NB4 (cell line): Measurements from ENCODE around the gene PRL.

Experiments
- DNase-seq: peaks from one replicate; pipeline ENCODE4 v3.0.0; 2010; ENCODE audit warnings: low read depth
- H3K4me3 ChIP-seq: one replicate; pipeline ENCODE4 v1.5.1; 2011; ENCODE audit warnings: mild to moderate bottlenecking, low read depth, low read length, moderate library complexity
- MYC ChIP-seq: IDR thresholded peaks from 2 replicates; pipeline ENCODE4 v1.6.1; 2011; ENCODE audit warnings: low read depth, low read length
- POLR2A ChIP-seq: IDR thresholded peaks from 2 replicates; pipeline ENCODE4 v1.6.1; 2011; ENCODE audit warnings: mild to moderate bottlenecking; ENCODE audit not compliant: insufficient read length; ENCODE audit errors: extremely low read depth
- TF ChIP-seq, protein P1 (sequence below): IDR thresholded peaks from one replicate; pipeline ENCODE4 v1.5.1; 2012; ENCODE audit warnings: low read depth, low read length
- TF ChIP-seq, protein P2 (sequence below): IDR thresholded peaks from 2 replicates; pipeline ENCODE4 v1.6.1; 2011; ENCODE audit warnings: low read depth, low read length

The PRL gene

DNA sequence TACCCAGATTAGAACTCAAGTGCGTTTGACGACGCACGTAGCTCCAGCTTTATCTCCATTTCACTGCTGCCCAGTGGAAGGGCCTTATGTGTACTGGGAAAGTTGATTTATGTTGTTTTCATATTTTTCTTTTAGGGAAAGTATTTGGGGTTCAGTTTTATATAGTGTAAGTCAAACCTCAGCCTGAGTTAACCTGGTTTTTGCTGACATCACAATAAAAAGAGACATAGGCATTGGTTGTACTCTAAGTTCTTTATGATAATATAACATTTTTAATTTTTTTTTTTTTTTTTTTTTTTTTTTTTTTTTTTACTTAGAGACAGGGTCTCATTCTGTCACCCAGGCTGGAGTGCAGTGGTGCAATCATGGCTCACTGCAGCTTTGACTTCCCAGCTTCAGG is 34.1 kb upstream of the PRL start:
- TF ChIP-seq, protein P1, sequence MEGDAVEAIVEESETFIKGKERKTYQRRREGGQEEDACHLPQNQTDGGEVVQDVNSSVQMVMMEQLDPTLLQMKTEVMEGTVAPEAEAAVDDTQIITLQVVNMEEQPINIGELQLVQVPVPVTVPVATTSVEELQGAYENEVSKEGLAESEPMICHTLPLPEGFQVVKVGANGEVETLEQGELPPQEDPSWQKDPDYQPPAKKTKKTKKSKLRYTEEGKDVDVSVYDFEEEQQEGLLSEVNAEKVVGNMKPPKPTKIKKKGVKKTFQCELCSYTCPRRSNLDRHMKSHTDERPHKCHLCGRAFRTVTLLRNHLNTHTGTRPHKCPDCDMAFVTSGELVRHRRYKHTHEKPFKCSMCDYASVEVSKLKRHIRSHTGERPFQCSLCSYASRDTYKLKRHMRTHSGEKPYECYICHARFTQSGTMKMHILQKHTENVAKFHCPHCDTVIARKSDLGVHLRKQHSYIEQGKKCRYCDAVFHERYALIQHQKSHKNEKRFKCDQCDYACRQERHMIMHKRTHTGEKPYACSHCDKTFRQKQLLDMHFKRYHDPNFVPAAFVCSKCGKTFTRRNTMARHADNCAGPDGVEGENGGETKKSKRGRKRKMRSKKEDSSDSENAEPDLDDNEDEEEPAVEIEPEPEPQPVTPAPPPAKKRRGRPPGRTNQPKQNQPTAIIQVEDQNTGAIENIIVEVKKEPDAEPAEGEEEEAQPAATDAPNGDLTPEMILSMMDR: no peak
- TF ChIP-seq, protein P2, sequence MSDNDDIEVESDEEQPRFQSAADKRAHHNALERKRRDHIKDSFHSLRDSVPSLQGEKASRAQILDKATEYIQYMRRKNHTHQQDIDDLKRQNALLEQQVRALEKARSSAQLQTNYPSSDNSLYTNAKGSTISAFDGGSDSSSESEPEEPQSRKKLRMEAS: no peak
- TF ChIP-seq MYC: no peak
- no peak for TF ChIP-seq POLR2A
- no peak for DNase-seq
- no peak overlapping the region for H3K4me3 ChIP-seq

DNA sequence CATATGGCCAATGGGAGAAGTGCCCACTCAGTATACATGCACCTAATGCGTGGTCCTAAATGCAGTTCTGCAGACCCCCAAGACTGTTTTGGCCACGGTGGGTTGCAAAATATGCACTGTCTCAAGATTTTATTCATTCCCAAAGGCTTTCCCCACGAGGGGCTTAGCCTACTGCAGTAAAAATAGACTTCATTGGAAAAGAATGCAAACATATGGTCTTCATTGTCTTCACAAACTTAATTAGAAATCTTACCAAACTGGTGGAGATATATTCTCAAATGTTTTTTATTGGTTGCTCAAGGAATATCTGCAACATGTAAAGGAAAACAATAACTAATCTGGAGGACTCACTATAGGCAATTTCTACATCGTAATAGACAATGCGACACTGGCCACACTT is 31.6 kb upstream of the PRL start:
- DNase-seq: no peak
- no peak overlapping the region for H3K4me3 ChIP-seq
- TF ChIP-seq MYC: no peak
- TF ChIP-seq, protein P2: no peak
- TF ChIP-seq, protein P1: no peak
- no peak for TF ChIP-seq POLR2A

DNA sequence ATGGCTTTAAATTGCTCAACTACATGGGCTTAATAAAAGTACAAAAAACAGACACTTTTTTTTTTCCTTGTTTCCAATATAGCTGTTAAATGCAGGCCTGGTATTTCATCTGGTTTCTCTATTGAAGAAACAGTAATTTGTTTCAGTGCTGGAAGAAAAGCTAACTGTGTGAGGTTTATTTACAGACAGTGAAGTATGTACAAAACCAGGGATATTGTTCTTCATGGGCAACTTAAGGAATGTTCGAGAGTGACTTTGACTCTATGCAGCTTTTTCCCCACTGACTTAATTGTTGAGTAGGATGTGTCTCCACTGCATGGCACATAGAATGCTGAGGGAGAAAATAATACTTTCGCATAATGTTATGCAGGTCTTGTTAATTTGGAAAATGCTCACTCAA is 31.0 kb upstream of the PRL start:
- H3K4me3 ChIP-seq: no peak overlapping the region

DNA sequence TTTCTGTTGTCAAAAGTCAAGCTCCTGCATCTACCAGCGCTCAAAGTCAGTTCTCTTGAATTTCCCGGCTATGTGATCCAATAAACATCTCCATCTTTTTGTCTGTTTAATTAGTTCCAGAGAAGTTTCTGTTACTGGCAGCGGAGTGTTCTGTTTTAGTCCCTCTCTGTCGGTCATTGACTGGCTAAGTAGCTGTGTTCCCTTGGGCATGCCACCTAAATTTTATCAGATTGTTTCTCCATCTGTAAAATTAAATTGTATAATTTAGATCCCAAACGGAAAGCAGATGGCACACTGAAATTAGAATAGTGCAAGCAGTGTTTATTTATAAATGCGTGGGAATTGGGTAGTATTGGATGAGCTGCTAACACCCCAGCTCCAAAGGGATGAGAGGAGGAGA is 29.7 kb upstream of the PRL start:
- no peak for DNase-seq
- TF ChIP-seq POLR2A (no peak), MYC (no peak)
- TF ChIP-seq, protein P2: no peak
- TF ChIP-seq, protein P1: no peak
- H3K4me3 ChIP-seq: no peak overlapping the region

More for the DNA sequence above, 31.0 kb upstream of the PRL start:
- no peak for TF ChIP-seq MYC
- TF ChIP-seq, protein P2: no peak
- TF ChIP-seq POLR2A: no peak
- TF ChIP-seq, protein P1: no peak
- DNase-seq: no peak

DNA sequence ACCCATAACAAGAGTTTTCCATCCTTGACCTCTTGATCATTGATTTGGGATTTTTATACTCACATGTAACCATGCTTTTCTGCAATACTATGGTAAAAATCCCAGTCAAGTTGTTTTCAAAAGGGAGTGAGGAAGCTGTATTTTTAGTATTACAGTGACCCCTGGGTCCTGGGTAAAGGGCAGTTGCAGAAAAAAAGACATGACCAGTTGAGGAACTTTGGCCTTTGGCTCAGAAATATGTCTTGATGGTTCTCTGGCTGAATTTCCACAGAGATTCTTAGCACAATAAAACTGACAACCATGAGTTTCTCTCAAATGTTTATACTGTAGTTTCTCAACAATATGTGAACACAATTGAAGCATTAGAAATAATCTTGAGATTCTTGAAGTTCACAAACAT is 28.6 kb upstream of the PRL start:
- TF ChIP-seq, protein P2: no peak
- no peak for TF ChIP-seq MYC
- no peak for TF ChIP-seq POLR2A
- TF ChIP-seq, protein P1: no peak
- DNase-seq: no peak
- no peak overlapping the region for H3K4me3 ChIP-seq

DNA sequence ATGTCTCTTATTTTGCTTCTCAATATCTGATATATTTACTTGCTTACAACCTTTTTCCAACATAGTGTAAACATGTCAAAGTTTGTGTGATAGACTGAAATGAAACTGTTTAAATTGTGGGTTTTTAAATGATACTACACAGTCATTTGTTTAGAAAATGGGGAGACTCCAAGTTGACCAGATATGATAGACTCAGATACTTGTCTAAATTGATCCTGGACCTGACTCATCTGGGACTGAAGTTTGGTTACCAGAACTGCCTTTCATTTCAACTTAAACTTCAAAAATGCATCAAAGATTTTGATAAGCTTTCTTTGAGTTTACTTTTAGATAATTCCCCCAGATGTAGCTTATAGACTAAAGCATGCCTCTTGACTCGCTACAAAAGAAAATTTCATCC is 27.0 kb upstream of the PRL start:
- DNase-seq: no peak
- TF ChIP-seq, protein P2: no peak
- TF ChIP-seq MYC: no peak
- no peak for TF ChIP-seq POLR2A
- TF ChIP-seq, protein P1: no peak
- no peak overlapping the region for H3K4me3 ChIP-seq
